Cardiac muscle cell (in vitro differentiated cells and primary cell): ENCODE measurements around the gene SRGAP1. TPM values are rescaled to one million over a fixed set of nuclear protein-coding genes. Genes with fewer than 3 reads are reported as not detected.

Source experiments
- DNase-seq, 2 donors: peaks; one replicate each; pipeline versions ENCODE4 v3.0.0 to v3.0.0-alpha.2; 2010 to 2017; ENCODE audit warnings: low read depth in 1 of 2, low spot score in 1 of 2
- H3K27ac ChIP-seq: fragments of 200-600 bp; sonication (generic); 2 replicates; pipeline ENCODE4 v1.5.1; 2016
- H3K27me3 ChIP-seq: fragments of 200-600 bp; sonication (generic); 2 replicates; pipeline ENCODE4 v1.6.0; 2016; ENCODE audit warnings: control low read depth
- H3K36me3 ChIP-seq: fragments of 200-600 bp; sonication (generic); 2 replicates; pipeline ENCODE4 v1.5.1; 2016; ENCODE audit warnings: control low read depth
- H3K4me1 ChIP-seq: fragments of 200-600 bp; sonication (generic); 2 replicates; pipeline ENCODE4 v1.8.1; 2017; ENCODE audit warnings: low read depth, mild to moderate bottlenecking, mixed run types
- H3K4me3 ChIP-seq: fragments of 200-600 bp; sonication (generic); 2 replicates; pipeline ENCODE4 v1.5.1; 2016; ENCODE audit warnings: mild to moderate bottlenecking
- H3K9me3 ChIP-seq: fragments of 200-600 bp; sonication (generic); 2 replicates; pipeline ENCODE4 v1.5.1; 2017; ENCODE audit warnings: low read depth, mild to moderate bottlenecking, control low read depth
- CTCF ChIP-seq: IDR thresholded peaks from 2 replicates; pipeline ENCODE4 v1.5.1; 2012; ENCODE audit warnings: low read depth, mild to moderate bottlenecking, low read length
- polyA plus RNA-seq: library from polyadenylated mRNA; unstranded; fragments of >200 nt; fragmentation: Nextera tagmentation; extraction: Ambion mirVana; gene quantifications from 2 replicates; pipeline ENCODE4 v1.2.1, GENCODE V29; 2016
- total RNA-seq: library from RNA; depleted of rRNA; stranded (reverse); fragments of >200 nt; gene quantifications from 2 replicates; pipeline ENCODE4 v1.2.3, GENCODE V29; 2016

SRGAP1 gene
- total and polyA plus RNA-seq, 2 experiments from 2014 or later: 2.7 to 3.9 TPM

- Histone ChIP-seq H3K9me3 (no peaks in the 10 kb centered on the region), H3K4me3 (no peak overlapping the region), H3K36me3 (no peaks in the 10 kb centered on the region), H3K27me3 (no peaks in the 10 kb centered on the region), H3K4me1 (no peaks in the 10 kb centered on the region), H3K27ac (no peak overlapping the region)
- TF ChIP-seq CTCF: no peak
- no peak for DNase-seq
Measured at GRCh38 chr12:64172143-64172970, 327.9 kb downstream of the SRGAP1 start.

DNA sequence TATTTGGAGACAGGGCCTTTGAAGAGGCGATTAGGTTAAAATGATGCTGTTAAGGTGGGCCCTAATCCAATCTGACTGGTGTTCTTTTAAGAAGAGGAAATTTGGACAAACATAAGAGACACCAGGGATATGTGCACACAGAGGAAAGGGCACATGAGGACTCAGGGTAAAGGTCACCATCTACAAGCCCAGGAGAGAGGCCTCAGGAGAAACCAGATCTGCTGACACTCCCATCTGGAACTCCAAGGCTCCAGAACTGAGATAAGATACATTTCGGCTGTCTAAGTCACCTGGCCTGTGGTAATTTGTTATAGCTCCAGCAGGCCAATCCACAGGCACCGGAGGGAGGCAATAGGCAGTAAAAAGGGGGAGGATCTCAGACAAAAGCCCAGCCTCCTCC lies 329.0 kb downstream of the SRGAP1 start:
- no peaks in the 10 kb centered on the region for H3K9me3 ChIP-seq
- no peaks in the 10 kb centered on the region for H3K4me1 ChIP-seq
- no peak overlapping the region for H3K4me3 ChIP-seq
- H3K27ac ChIP-seq: no peak overlapping the region
- TF ChIP-seq CTCF: no peak
- no peak for DNase-seq
- H3K36me3 ChIP-seq: no peaks in the 10 kb centered on the region
- no peaks in the 10 kb centered on the region for H3K27me3 ChIP-seq

- Histone ChIP-seq H3K9me3 (no peaks in the 10 kb centered on the region), H3K4me3 (no peak overlapping the region), H3K36me3 (no peaks in the 10 kb centered on the region), H3K27ac (no peak overlapping the region), H3K4me1 (no peaks in the 10 kb centered on the region), H3K27me3 (no peaks in the 10 kb centered on the region)
- peak in 1 of 2 donors; percentile 51 for DNase-seq
- TF ChIP-seq CTCF: no peak
Measured at GRCh38 chr12:64175254-64175945, 330.9 kb downstream of the SRGAP1 start.

DNA sequence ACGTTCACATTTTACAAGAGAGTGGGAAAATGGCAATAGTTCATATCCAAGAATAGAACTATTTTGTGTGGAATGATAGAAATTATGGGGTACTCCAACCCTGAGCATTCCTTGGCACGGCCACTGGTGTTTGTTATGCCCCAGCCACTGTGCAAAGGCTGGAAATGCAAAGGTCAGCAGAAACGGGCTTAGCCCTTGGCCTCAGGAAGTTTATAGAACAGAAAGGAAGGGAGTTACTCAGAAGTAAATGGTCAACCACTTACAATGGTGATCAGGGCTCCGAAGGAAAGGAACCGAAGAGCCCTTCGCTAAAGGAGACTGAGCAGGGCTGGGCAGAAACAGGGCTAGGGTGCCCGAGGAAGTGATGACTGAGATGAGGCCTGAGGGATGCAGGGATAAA lies 332.5 kb downstream of the SRGAP1 start:
- Histone ChIP-seq H3K36me3 (no peaks in the 10 kb centered on the region), H3K9me3 (no peaks in the 10 kb centered on the region), H3K27ac (no peak overlapping the region), H3K4me1 (no peaks in the 10 kb centered on the region), H3K27me3 (no peaks in the 10 kb centered on the region), H3K4me3 (no peak overlapping the region)
- TF ChIP-seq CTCF: no peak
- DNase-seq: no peak

DNA sequence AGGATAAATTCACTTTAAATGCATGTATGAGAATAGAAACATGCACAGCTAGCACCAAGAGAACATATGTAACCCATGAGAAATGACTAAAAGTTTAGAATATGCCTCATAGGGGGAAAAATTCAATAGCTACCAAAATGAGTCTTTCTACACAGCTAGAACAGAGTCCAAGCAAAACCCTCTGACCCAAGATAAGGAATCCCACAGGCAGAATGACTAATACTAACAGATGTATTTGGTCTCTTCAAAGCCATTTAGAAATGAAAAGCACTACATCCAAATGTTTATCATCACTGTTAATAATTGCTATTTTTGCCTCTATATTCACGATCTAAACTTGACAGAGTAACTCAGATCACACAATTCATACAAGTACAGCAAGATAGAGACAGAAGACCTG lies 333.6 kb downstream of the SRGAP1 start:
- no peak for TF ChIP-seq CTCF
- Histone ChIP-seq H3K4me3 (no peak overlapping the region), H3K9me3 (no peaks in the 10 kb centered on the region), H3K4me1 (no peaks in the 10 kb centered on the region), H3K27ac (no peak overlapping the region), H3K27me3 (no peaks in the 10 kb centered on the region), H3K36me3 (no peaks in the 10 kb centered on the region)
- peak in 1 of 2 donors; percentile 86 for DNase-seq
